Measurements from ENCODE around the gene CCN2. TPM values are rescaled to one million over a fixed set of nuclear protein-coding genes. Genes with fewer than 3 reads are reported as not detected.

Gene CCN2
- total RNA-seq, 1 experiment from 2014 or later: 67.8 TPM

GRCh38 chr6:131982740-131983259 is 31.6 kb upstream of the CCN2 start:
- H3K27ac Mint-ChIP-seq: no peak overlapping the region
- no peaks in the 10 kb centered on the region for H3K4me1 Mint-ChIP-seq
- ATAC-seq (no peak), DNase-seq (ENCODE audit: low spot score) (no peak)
- H3K36me3 Mint-ChIP-seq: no peaks in the 10 kb centered on the region
- no peak overlapping the region for H3K4me3 Mint-ChIP-seq
- CTCF ChIA-PET: interaction anchor here (1.5 kb wide), 1 partner anchor 32 kb away, joined by 5 read pairs; the partner anchor contains the start of gene CCN2
- TF ChIP-seq ZNF512 (CRISPR knock-in tag; IDR thresholded peaks at IDR 0.05; ENCODE audit: borderline replicate concordance) (no peak), AR (CRISPR knock-in tag; IDR thresholded peaks at IDR 0.05) (no peak)
- POLR2A ChIA-PET: no interaction called here
- H3K27me3 Mint-ChIP-seq (ENCODE audit: low read depth): no peaks in the 10 kb centered on the region; the same call in 1 of the 2 replicates
- no peaks in the 10 kb centered on the region for H3K9me3 Mint-ChIP-seq

DNA sequence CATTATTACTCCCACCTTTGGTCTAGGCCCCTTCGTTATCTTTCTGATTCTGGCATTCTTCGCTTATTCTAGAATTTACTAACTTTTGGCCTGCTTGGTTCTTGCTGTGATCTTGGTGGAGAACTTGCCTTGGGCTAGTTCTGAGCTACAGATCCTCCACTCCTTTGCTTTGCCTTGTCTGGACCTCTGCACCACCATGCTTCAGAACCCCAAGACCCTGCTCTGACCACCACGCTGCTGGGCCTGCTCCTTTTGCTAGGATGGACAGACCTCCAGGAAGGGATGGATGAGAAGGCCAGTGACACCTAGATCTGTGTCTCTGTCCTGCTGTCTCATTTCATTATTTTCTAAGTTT is 30.4 kb upstream of the CCN2 start:
- Mint-ChIP-seq H3K36me3 (no peaks in the 10 kb centered on the region), H3K27me3 (ENCODE audit: low read depth) (no peaks in the 10 kb centered on the region; the same call in 1 of the 2 replicates), H3K9me3 (no peaks in the 10 kb centered on the region), H3K4me3 (no peak overlapping the region), H3K4me1 (no peaks in the 10 kb centered on the region), H3K27ac (no peak overlapping the region)
- ChIA-PET POLR2A (no interaction called here), CTCF (no interaction called here)
- TF ChIP-seq CBFB (CRISPR knock-in tag; IDR thresholded peaks at IDR 0.05; ENCODE audit: low read depth): no peak
- no peak for TF ChIP-seq ZSCAN18 (CRISPR knock-in tag; IDR thresholded peaks at IDR 0.05)
- TF ChIP-seq ZNF512 (CRISPR knock-in tag; IDR thresholded peaks at IDR 0.05; ENCODE audit: borderline replicate concordance): no peak
- no peak for TF ChIP-seq EMX1 (CRISPR knock-in tag; IDR thresholded peaks at IDR 0.05)
- no peak for TF ChIP-seq CREM (CRISPR knock-in tag; IDR thresholded peaks at IDR 0.05)
- TF ChIP-seq MXD4 (CRISPR knock-in tag; IDR thresholded peaks at IDR 0.05; ENCODE audit: borderline replicate concordance): no peak
- no peak for TF ChIP-seq ZNF219 (CRISPR knock-in tag; IDR thresholded peaks at IDR 0.05; ENCODE audit: borderline replicate concordance)
- no peak for TF ChIP-seq ZNF138 (CRISPR knock-in tag; conservative IDR thresholded peaks at IDR 0.05)
- no peak for TF ChIP-seq NR3C1 (CRISPR knock-in tag; conservative IDR thresholded peaks at IDR 0.05; ENCODE audit: low read depth)
- TF ChIP-seq, protein P1, sequence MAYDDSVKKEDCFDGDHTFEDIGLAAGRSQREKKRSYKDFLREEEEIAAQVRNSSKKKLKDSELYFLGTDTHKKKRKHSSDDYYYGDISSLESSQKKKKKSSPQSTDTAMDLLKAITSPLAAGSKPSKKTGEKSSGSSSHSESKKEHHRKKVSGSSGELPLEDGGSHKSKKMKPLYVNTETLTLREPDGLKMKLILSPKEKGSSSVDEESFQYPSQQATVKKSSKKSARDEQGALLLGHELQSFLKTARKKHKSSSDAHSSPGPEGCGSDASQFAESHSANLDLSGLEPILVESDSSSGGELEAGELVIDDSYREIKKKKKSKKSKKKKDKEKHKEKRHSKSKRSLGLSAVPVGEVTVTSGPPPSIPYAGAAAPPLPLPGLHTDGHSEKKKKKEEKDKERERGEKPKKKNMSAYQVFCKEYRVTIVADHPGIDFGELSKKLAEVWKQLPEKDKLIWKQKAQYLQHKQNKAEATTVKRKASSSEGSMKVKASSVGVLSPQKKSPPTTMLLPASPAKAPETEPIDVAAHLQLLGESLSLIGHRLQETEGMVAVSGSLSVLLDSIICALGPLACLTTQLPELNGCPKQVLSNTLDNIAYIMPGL (CRISPR knock-in tag; IDR thresholded peaks at IDR 0.05): no peak
- TF ChIP-seq, protein P2, sequence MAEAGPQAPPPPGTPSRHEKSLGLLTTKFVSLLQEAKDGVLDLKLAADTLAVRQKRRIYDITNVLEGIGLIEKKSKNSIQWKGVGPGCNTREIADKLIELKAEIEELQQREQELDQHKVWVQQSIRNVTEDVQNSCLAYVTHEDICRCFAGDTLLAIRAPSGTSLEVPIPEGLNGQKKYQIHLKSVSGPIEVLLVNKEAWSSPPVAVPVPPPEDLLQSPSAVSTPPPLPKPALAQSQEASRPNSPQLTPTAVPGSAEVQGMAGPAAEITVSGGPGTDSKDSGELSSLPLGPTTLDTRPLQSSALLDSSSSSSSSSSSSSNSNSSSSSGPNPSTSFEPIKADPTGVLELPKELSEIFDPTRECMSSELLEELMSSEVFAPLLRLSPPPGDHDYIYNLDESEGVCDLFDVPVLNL (CRISPR knock-in tag; IDR thresholded peaks at IDR 0.05; ENCODE audit: borderline replicate concordance, low read depth): no peak
- TF ChIP-seq ZNF263 (CRISPR knock-in tag; IDR thresholded peaks at IDR 0.05; ENCODE audit: low read depth): no peak
- TF ChIP-seq, protein P3, sequence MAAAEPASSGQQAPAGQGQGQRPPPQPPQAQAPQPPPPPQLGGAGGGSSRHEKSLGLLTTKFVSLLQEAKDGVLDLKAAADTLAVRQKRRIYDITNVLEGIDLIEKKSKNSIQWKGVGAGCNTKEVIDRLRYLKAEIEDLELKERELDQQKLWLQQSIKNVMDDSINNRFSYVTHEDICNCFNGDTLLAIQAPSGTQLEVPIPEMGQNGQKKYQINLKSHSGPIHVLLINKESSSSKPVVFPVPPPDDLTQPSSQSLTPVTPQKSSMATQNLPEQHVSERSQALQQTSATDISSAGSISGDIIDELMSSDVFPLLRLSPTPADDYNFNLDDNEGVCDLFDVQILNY (CRISPR knock-in tag; IDR thresholded peaks at IDR 0.05): no peak
- DNase-seq (ENCODE audit: low spot score) (no peak), ATAC-seq (no peak)
